Mesodermal cell (in vitro differentiated cells): ENCODE data around the gene AKAP13.

ENCODE experiments used
- H3K27ac ChIP-seq: 2 replicates; pipeline ENCODE4 v1.7.0; 2013; ENCODE audit warnings: mild to moderate bottlenecking, low read depth, low read length, moderate library complexity; ENCODE audit not compliant: severe bottlenecking
- H3K36me3 ChIP-seq: 2 replicates; pipeline ENCODE4 v1.7.1; 2013; ENCODE audit warnings: mild to moderate bottlenecking, low read length, moderate library complexity; ENCODE audit not compliant: control insufficient read depth, insufficient read depth
- H3K4me1 ChIP-seq: one replicate; pipeline ENCODE4 v1.7.1; 2013; ENCODE audit warnings: mild to moderate bottlenecking, low read length; ENCODE audit not compliant: insufficient read depth, control insufficient read depth, poor library complexity, severe bottlenecking
- H3K4me3 ChIP-seq: 2 replicates; pipeline ENCODE4 v1.7.0; 2013; ENCODE audit warnings: low read length, control low read depth, mild to moderate bottlenecking; ENCODE audit not compliant: insufficient read depth, poor library complexity, severe bottlenecking; ENCODE audit errors: extremely low read depth
- H3K9me3 ChIP-seq: 2 replicates; pipeline ENCODE4 v1.7.1; 2013; ENCODE audit warnings: mild to moderate bottlenecking, low read length, moderate library complexity; ENCODE audit not compliant: control insufficient read depth
- WGBS, 2 experiments: methylation state at CpG; one replicate each; pipeline ENCODE4 v1.1.5; 2013; ENCODE audit warnings: missing lambda C conversion rate in 2 of 2; ENCODE audit not compliant: insufficient coverage in 2 of 2; 5-methylcytosine and 5-hydroxymethylcytosine counted together

AKAP13 gene

GRCh38 chr15:85704066-85704465 lies 323.7 kb downstream of the AKAP13 start:
- 80% methylated on average over 1 of the region's 4 CpGs; no CpG with 5 or more reads in 1 of the 2 experiments for WGBS, 2 experiments
- no peak overlapping the region for H3K4me3 ChIP-seq
- H3K27ac ChIP-seq: no peak overlapping the region
- H3K36me3 ChIP-seq: peaks cover 10% of the 10 kb centered on the region
- H3K4me1 ChIP-seq: peaks cover 13% of the 10 kb centered on the region
- no peaks in the 10 kb centered on the region for H3K9me3 ChIP-seq

GRCh38 chr15:85704720-85705429 lies 324.5 kb downstream of the AKAP13 start:
- Histone ChIP-seq H3K4me3 (no peak overlapping the region), H3K4me1 (peaks cover 13% of the 10 kb centered on the region), H3K27ac (peak overlapping the region; percentile 36), H3K36me3 (peaks cover 18% of the 10 kb centered on the region), H3K9me3 (no peaks in the 10 kb centered on the region)
- WGBS, 2 experiments: 100% methylated on average over 1 of the region's 3 CpGs; no CpG with 5 or more reads in 1 of the 2 experiments

GRCh38 chr15:85706779-85707518 lies 326.5 kb downstream of the AKAP13 start:
- peak overlapping the region; percentile 83 for H3K27ac ChIP-seq
- no peaks in the 10 kb centered on the region for H3K9me3 ChIP-seq
- 88% methylated on average over 4 of the region's 5 CpGs for WGBS, 2 experiments
- H3K4me3 ChIP-seq: no peak overlapping the region
- peaks cover 38% of the 10 kb centered on the region for H3K36me3 ChIP-seq
- peaks cover 13% of the 10 kb centered on the region for H3K4me1 ChIP-seq

GRCh38 chr15:85707519-85708338 lies 327.3 kb downstream of the AKAP13 start:
- 65 to 76% methylated on average over 5 to 6 of the region's 8 CpGs for WGBS, 2 experiments
- Histone ChIP-seq H3K9me3 (no peaks in the 10 kb centered on the region), H3K4me1 (peaks cover 13% of the 10 kb centered on the region), H3K27ac (peak overlapping the region; percentile 83), H3K36me3 (peaks cover 46% of the 10 kb centered on the region), H3K4me3 (no peak overlapping the region)

- H3K36me3 ChIP-seq: peaks cover 52% of the 10 kb centered on the region
- no peaks in the 10 kb centered on the region for H3K9me3 ChIP-seq
- WGBS, 2 experiments: 83 to 91% methylated on average over 6 of the region's 6 CpGs
- peaks cover 13% of the 10 kb centered on the region for H3K4me1 ChIP-seq
- peak overlapping the region; percentile 83 for H3K27ac ChIP-seq
- H3K4me3 ChIP-seq: no peak overlapping the region
These were observed 328.1 kb downstream of the AKAP13 start for GRCh38 chr15:85708402-85708941.

- peaks cover 60% of the 10 kb centered on the region for H3K36me3 ChIP-seq
- no CpG with 5 or more reads among the region's 2 CpGs for WGBS, 2 experiments
- no peak overlapping the region for H3K4me3 ChIP-seq
- H3K9me3 ChIP-seq: no peaks in the 10 kb centered on the region
- H3K27ac ChIP-seq: no peak overlapping the region
- peaks cover 13% of the 10 kb centered on the region for H3K4me1 ChIP-seq
These were observed 328.8 kb downstream of the AKAP13 start for GRCh38 chr15:85709250-85709649.

GRCh38 chr15:85710340-85710842 lies 330.0 kb downstream of the AKAP13 start:
- Histone ChIP-seq H3K9me3 (no peaks in the 10 kb centered on the region), H3K4me1 (peaks cover 13% of the 10 kb centered on the region), H3K27ac (no peak overlapping the region), H3K4me3 (no peak overlapping the region), H3K36me3 (peaks cover 70% of the 10 kb centered on the region)
- 90 to 98% methylated on average over 5 of the region's 7 CpGs for WGBS, 2 experiments

GRCh38 chr15:85711580-85712192 lies 331.3 kb downstream of the AKAP13 start:
- no peak overlapping the region for H3K27ac ChIP-seq
- peaks cover 81% of the 10 kb centered on the region for H3K36me3 ChIP-seq
- H3K4me1 ChIP-seq: peaks cover 17% of the 10 kb centered on the region
- 95 to 99% methylated on average over 6 of the region's 7 CpGs for WGBS, 2 experiments
- H3K9me3 ChIP-seq: no peaks in the 10 kb centered on the region
- H3K4me3 ChIP-seq: no peak overlapping the region

GRCh38 chr15:85716261-85716660 lies 335.9 kb downstream of the AKAP13 start:
- no peak overlapping the region for H3K27ac ChIP-seq
- WGBS, 2 experiments: 48 to 60% methylated on average over 2 to 3 of the region's 3 CpGs
- peaks cover 6% of the 10 kb centered on the region for H3K4me1 ChIP-seq

GRCh38 chr15:85717212-85717611 lies 336.8 kb downstream of the AKAP13 start:
- H3K36me3 ChIP-seq: peaks cover 96% of the 10 kb centered on the region
- no peaks in the 10 kb centered on the region for H3K9me3 ChIP-seq
- peaks cover 6% of the 10 kb centered on the region for H3K4me1 ChIP-seq
- H3K27ac ChIP-seq: no peak overlapping the region
- WGBS, 2 experiments: 86 to 100% methylated on average over 2 of the region's 2 CpGs
- no peak overlapping the region for H3K4me3 ChIP-seq

More at GRCh38 chr15:85716261-85716660, 335.9 kb downstream of the AKAP13 start:
- no peak overlapping the region for H3K4me3 ChIP-seq
- H3K36me3 ChIP-seq: peaks cover 96% of the 10 kb centered on the region
- H3K9me3 ChIP-seq: no peaks in the 10 kb centered on the region
